ENCODE data around the gene CTNNA3.

The CTNNA3 gene

GRCh38 chr10:66795866-66796265, 900.1 kb downstream of the CTNNA3 start:
- DNase-seq = no peak

- DNase-seq = no peak
Observed at GRCh38 chr10:66792441-66792840, 903.6 kb downstream of the CTNNA3 start.

- DNase-seq = no peak
Observed at GRCh38 chr10:66788178-66788987, 907.6 kb downstream of the CTNNA3 start.

- DNase-seq = no peak
Observed at GRCh38 chr10:66786709-66787108, 909.3 kb downstream of the CTNNA3 start.

- DNase-seq = no peak
Observed at GRCh38 chr10:66784770-66785169, 911.2 kb downstream of the CTNNA3 start.

- DNase-seq = no peak
Observed at GRCh38 chr10:66783316-66783715, 912.7 kb downstream of the CTNNA3 start.

GRCh38 chr10:66782776-66783175, 913.2 kb downstream of the CTNNA3 start:
- no peak for DNase-seq

- no peak for DNase-seq
Observed at GRCh38 chr10:66782144-66782543, 913.9 kb downstream of the CTNNA3 start.

GRCh38 chr10:66780796-66781195, 915.2 kb downstream of the CTNNA3 start:
- no peak for DNase-seq

GRCh38 chr10:66778351-66778750, 917.6 kb downstream of the CTNNA3 start:
- no peak for DNase-seq

GRCh38 chr10:66777665-66778064, 918.3 kb downstream of the CTNNA3 start:
- DNase-seq = no peak

- DNase-seq = no peak
Observed at GRCh38 chr10:66773472-66773817, 922.5 kb downstream of the CTNNA3 start.

GRCh38 chr10:66772548-66773471, 923.2 kb downstream of the CTNNA3 start:
- no peak for DNase-seq

- DNase-seq = no peak
Observed at GRCh38 chr10:66767707-66768106, 928.3 kb downstream of the CTNNA3 start.

GRCh38 chr10:66762218-66762729, 933.7 kb downstream of the CTNNA3 start:
- no peak for DNase-seq

GRCh38 chr10:66760941-66761340, 935.1 kb downstream of the CTNNA3 start:
- DNase-seq = no peak

- no peak for DNase-seq
Observed at GRCh38 chr10:66755474-66755873, 940.5 kb downstream of the CTNNA3 start.

- DNase-seq = no peak
Observed at GRCh38 chr10:66752714-66753113, 943.3 kb downstream of the CTNNA3 start.

GRCh38 chr10:66748217-66748616, 947.8 kb downstream of the CTNNA3 start:
- no peak for DNase-seq

- peak; percentile 24 for DNase-seq
Observed at GRCh38 chr10:66747451-66747850, 948.5 kb downstream of the CTNNA3 start.

- no peak for DNase-seq
Observed at GRCh38 chr10:66746711-66747110, 949.3 kb downstream of the CTNNA3 start.

GRCh38 chr10:66746246-66746645, 949.7 kb downstream of the CTNNA3 start:
- DNase-seq = no peak

GRCh38 chr10:66744915-66745314, 951.1 kb downstream of the CTNNA3 start:
- no peak for DNase-seq

- no peak for DNase-seq
Observed at GRCh38 chr10:66737241-66737640, 958.8 kb downstream of the CTNNA3 start.

Measured in T1000 (cell line).